ENCODE results near the gene IGF2BP3.
"Not testable (repeated sequence)": the region's sequence is repeated elsewhere in the genome, so short reads cannot be mapped to it uniquely, and the experiment has no call there.

The IGF2BP3 gene

DNA sequence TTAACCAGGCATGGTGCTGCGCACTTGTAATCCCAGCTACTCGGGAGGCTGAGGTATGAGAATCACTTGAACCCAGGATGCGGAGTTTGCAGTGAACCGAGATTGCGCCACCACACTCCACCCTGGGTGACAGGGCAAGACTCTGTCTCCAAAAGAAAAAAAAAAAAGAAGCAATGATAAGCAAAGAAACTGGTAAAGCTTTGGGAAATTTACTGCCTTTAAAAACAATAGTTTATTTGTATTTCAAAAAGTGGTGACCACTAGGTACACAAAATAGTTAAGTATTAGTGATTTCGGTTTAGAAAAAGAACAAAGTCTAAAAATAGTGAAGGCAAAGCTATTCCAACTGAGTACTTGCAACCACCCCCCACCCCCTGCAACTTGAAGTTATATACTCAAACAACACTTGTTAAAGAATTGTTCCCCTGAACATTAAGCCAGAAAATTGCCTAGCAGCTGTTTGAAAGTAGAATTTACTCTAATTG is 133.4 kb downstream of the IGF2BP3 start:
- no peak for DNase-seq

DNA sequence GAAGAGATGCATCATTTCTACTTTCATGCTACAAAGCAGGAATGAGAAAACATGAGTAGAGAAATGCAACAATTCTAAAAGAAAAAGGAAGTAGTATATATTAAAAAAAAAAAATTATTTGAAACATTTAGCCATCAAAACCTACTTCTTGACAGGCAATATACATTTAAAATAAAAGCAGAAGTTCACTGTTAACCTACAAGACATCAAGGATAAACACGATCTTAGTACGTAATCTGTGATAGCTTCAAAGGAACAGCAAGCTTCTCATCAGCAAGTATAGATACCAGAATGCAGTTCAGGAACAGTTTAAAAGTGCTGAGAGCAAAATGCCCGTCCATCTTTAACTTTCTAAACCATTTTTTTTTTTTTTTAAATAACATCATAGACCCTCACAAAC is 134.2 kb downstream of the IGF2BP3 start:
- no peak for DNase-seq

DNA sequence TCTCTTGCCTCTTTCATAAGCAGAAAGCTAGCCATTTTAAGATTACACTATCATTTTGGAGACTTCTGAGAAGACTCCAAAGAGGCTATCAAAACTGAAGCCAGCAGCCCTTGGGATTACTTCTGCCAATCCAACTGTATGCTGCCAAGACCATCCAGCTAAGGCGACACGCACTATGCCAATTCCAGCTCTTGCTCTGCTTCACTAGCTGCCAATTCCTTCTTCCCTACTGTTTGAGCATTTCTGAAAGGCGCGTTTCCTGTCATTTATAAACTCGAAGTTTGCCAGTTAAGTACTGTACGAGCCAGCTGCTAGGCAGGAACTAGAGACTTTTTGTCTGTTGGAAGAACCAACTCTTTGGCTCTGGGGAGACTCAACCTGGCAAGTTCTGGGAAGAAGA is 134.7 kb downstream of the IGF2BP3 start:
- no peak for DNase-seq

- no peak for DNase-seq
Observed at GRCh38 chr7:23335136-23335535, 135.2 kb downstream of the IGF2BP3 start.

DNA sequence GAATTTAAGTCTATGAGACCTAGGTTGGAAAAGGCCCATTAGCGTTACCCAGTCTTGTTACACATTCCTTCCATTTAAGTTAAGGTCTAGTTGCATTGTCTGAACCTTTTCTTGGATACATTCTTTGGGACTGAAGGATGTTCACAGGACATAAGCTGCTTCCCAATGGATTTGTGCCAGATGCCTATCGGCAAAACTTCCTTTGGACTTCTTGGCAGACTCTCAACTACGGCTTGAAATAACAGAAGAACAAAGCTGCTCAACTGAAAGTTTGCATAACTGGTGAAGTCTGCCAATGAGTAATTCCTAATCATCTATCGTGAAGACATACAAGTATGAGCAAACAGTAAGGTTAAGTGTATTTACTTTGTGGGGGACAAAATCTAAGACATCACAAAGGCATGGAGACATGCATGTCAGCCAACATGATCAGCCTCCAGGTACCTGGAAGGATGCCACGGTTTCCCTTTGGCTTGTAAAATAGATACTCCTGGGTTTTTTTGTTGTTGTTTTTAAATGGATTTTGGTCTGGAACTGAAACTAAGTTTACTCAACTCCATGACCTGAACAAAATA is 135.7 kb downstream of the IGF2BP3 start:
- no peak for DNase-seq

GRCh38 chr7:23333671-23334246 is 136.5 kb downstream of the IGF2BP3 start:
- DNase-seq: no peak

- DNase-seq: no peak
Observed at GRCh38 chr7:23332910-23333612, 137.2 kb downstream of the IGF2BP3 start.

GRCh38 chr7:23332193-23332592 is 138.1 kb downstream of the IGF2BP3 start:
- DNase-seq: no peak

DNA sequence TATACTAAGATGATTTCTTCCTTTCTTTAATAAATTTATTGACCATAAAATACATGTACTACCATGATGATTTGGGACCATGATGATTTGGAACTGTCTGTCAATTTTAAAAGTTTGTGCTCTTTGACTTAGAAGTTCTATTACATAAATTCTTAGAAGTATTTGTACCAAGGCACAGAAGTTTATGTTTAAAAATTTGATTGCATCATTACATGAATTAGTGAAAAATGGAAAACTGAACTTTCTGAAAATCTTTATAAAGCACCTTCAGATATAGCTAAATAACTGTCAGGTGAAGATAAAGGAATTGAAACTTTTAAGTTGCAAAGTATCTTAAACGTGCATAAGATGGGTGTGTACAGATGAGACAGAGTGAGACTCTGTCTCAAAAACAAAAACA is 139.2 kb downstream of the IGF2BP3 start:
- no peak for DNase-seq

- no peak for DNase-seq
Observed at GRCh38 chr7:23315366-23315765, 154.9 kb downstream of the IGF2BP3 start.

GRCh38 chr7:23312141-23312540 is 158.2 kb downstream of the IGF2BP3 start:
- DNase-seq: not testable (repeated sequence)

GRCh38 chr7:23308754-23309153 is 161.5 kb downstream of the IGF2BP3 start:
- DNase-seq: no peak

- DNase-seq: no peak
Observed at GRCh38 chr7:23306936-23307521, 163.3 kb downstream of the IGF2BP3 start.

GRCh38 chr7:23299770-23300300 is 170.5 kb downstream of the IGF2BP3 start:
- no peak for DNase-seq

- peak; percentile 88 for DNase-seq
Observed at GRCh38 chr7:23298885-23299769, 171.2 kb downstream of the IGF2BP3 start, which contains the start of gene MALSU1. MALSU1 (plus strand) TSS chr7:23299339; CDS start chr7:23299353, 14 bp downstream.

DNA sequence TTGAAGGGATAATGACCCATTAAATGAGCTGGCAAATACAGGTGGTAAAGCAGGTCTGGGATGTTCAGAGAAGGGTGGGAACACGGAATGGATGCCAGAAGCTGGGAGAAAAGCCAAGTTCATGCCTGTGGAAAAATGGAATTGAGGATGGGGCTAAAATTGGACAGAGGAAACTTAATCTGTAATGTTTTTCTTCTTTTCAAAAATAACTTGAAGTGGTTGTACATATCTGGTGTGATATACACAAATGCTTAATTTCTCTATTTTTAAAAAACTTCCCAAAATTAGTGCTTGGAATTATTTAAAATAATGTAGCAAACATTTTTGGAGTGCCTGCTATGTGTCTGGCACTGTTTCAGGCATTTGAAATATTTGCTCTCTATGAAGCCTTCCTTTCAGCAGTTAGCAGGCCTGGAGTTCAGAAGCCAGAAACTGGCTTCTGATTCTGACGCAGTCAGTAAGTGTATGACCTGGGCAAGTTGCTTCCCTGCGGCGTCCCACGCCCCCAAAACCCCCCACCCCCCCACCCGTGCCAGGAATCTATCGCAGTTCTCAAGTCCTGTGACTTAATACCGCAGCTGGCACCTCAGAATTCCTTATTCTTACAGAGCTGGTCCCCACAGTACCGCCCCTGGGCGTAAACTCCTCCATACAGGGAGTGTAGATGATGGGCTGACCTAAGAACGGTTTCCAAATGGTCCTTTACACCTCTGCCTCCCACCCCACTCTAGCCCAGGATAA is 172.0 kb downstream of the IGF2BP3 start:
- no peak for DNase-seq

GRCh38 chr7:23295401-23295697 is 174.9 kb downstream of the IGF2BP3 start:
- DNase-seq: no peak

- DNase-seq: no peak
Observed at GRCh38 chr7:23294549-23295400, 175.5 kb downstream of the IGF2BP3 start.

- DNase-seq: no peak
Observed at GRCh38 chr7:23293500-23294073, 176.7 kb downstream of the IGF2BP3 start.

- DNase-seq: no peak
Observed at GRCh38 chr7:23292623-23293022, 177.7 kb downstream of the IGF2BP3 start.

All from NCI-H510A (cell line).